ENCODE measurements around the gene FMO3.

FMO3 gene

GRCh38 chr1:171090604-171091003 lies at the start of gene FMO3:
FMO3 (plus strand) TSS chr1:171090905; CDS start chr1:171092659, 1,754 bp downstream.
- no peak for DNase-seq (ENCODE audit: low read depth)

GRCh38 chr1:171048014-171048413 lies 42.7 kb upstream of the FMO3 start:
- no peak for DNase-seq (ENCODE audit: low read depth)

- DNase-seq (ENCODE audit: low read depth), result no peak
Measured at GRCh38 chr1:171052977-171053376, 37.7 kb upstream of the FMO3 start.

GRCh38 chr1:171055966-171056643 lies 34.6 kb upstream of the FMO3 start:
- no peak for DNase-seq (ENCODE audit: low read depth)

GRCh38 chr1:171061425-171062143 lies 29.1 kb upstream of the FMO3 start:
- no peak for DNase-seq (ENCODE audit: low read depth)

- DNase-seq (ENCODE audit: low read depth), result no peak
Measured at GRCh38 chr1:171062902-171063301, 27.8 kb upstream of the FMO3 start.

GRCh38 chr1:171075041-171075440 lies 15.7 kb upstream of the FMO3 start:
- DNase-seq (ENCODE audit: low read depth), result no peak

- DNase-seq (ENCODE audit: low read depth), result peak; percentile 3
Measured at GRCh38 chr1:171081314-171081753, 9.4 kb upstream of the FMO3 start.

- DNase-seq (ENCODE audit: low read depth), result no peak
Measured at GRCh38 chr1:171081763-171082201, 8.9 kb upstream of the FMO3 start.

GRCh38 chr1:171082606-171083005 lies 8.1 kb upstream of the FMO3 start:
- no peak for DNase-seq (ENCODE audit: low read depth)

GRCh38 chr1:171083222-171083621 lies 7.5 kb upstream of the FMO3 start:
- DNase-seq (ENCODE audit: low read depth), result no peak

- no peak for DNase-seq (ENCODE audit: low read depth)
Measured at GRCh38 chr1:171084091-171084490, 6.6 kb upstream of the FMO3 start.

GRCh38 chr1:171084870-171085269 lies 5.8 kb upstream of the FMO3 start:
- DNase-seq (ENCODE audit: low read depth), result no peak

GRCh38 chr1:171087896-171088295 lies 2.8 kb upstream of the FMO3 start:
- no peak for DNase-seq (ENCODE audit: low read depth)

- DNase-seq (ENCODE audit: low read depth), result no peak
Measured at GRCh38 chr1:171103862-171104261, 13.2 kb downstream of the FMO3 start.

- no peak for DNase-seq (ENCODE audit: low read depth)
Measured at GRCh38 chr1:171107262-171107940, 16.7 kb downstream of the FMO3 start.

- no peak for DNase-seq (ENCODE audit: low read depth)
Measured at GRCh38 chr1:171107969-171108368, 17.3 kb downstream of the FMO3 start.

- DNase-seq (ENCODE audit: low read depth), result no peak
Measured at GRCh38 chr1:171109966-171110365, 19.3 kb downstream of the FMO3 start.

GRCh38 chr1:171110621-171111326 lies 20.1 kb downstream of the FMO3 start:
- no peak for DNase-seq (ENCODE audit: low read depth)

- DNase-seq (ENCODE audit: low read depth), result no peak
Measured at GRCh38 chr1:171112119-171112518, 21.4 kb downstream of the FMO3 start.

- no peak for DNase-seq (ENCODE audit: low read depth)
Measured at GRCh38 chr1:171113382-171113781, 22.7 kb downstream of the FMO3 start.

- DNase-seq (ENCODE audit: low read depth), result no peak
Measured at GRCh38 chr1:171115280-171115897, 24.7 kb downstream of the FMO3 start.
